ENCODE results near the gene MRPL14.

MRPL14 gene

GRCh38 chr6:44151348-44152108 lies 24.3 kb upstream of the MRPL14 start:
- POLR2A ChIA-PET (ENCODE audit: low non-redundant PET): no interaction called here
- peak; percentile 96 for TF ChIP-seq CTCF (conservative IDR thresholded peaks at IDR 0.05; ENCODE audit: low read depth)
- DNase-seq (ENCODE audit: low spot score): peak; percentile 62
- no peak overlapping the region for H3K27ac ChIP-seq
- CTCF ChIA-PET: interaction anchor here (0.7 to 1.2 kb wide), 4 partner anchors 10 to 54 kb away, joined by 3 to 13 read pairs (median 4); no protein-coding TSS in a partner anchor

GRCh38 chr6:44150317-44150917 lies 23.2 kb upstream of the MRPL14 start:
- no peak for DNase-seq (ENCODE audit: low spot score)
- no peak for TF ChIP-seq CTCF (conservative IDR thresholded peaks at IDR 0.05; ENCODE audit: low read depth)
- H3K27ac ChIP-seq: no peak overlapping the region; the same call in 1 of the 2 replicates
- CTCF ChIA-PET: interaction anchor here (1.6 kb wide), 1 partner anchor 54 kb away, joined by 6 read pairs; no protein-coding TSS in a partner anchor
- POLR2A ChIA-PET (ENCODE audit: low non-redundant PET): interaction anchor here (0.6 kb wide), 1 partner anchor 46 kb away, joined by 3 read pairs; no protein-coding TSS in a partner anchor

GRCh38 chr6:44149369-44150012 lies 22.2 kb upstream of the MRPL14 start:
- H3K27ac ChIP-seq: no peak overlapping the region; the same call in 1 of the 2 replicates
- TF ChIP-seq CTCF (conservative IDR thresholded peaks at IDR 0.05; ENCODE audit: low read depth): no peak
- POLR2A ChIA-PET (ENCODE audit: low non-redundant PET): interaction anchor here (0.6 kb wide), 1 partner anchor 63 kb away, joined by 3 read pairs; no protein-coding TSS in a partner anchor

GRCh38 chr6:44148306-44148705 lies 21.1 kb upstream of the MRPL14 start:
- no peak for TF ChIP-seq CTCF (conservative IDR thresholded peaks at IDR 0.05; ENCODE audit: low read depth)
- POLR2A ChIA-PET (ENCODE audit: low non-redundant PET): interaction anchor here (0.6 kb wide), 1 partner anchor 260 kb away, joined by 3 read pairs; no protein-coding TSS in a partner anchor
- no peak overlapping the region for H3K27ac ChIP-seq
- CTCF ChIA-PET: interaction anchor here (0.6 kb wide), 1 partner anchor 401 kb away, joined by 4 read pairs; no protein-coding TSS in a partner anchor
- DNase-seq (ENCODE audit: low spot score): no peak

More at GRCh38 chr6:44149369-44150012, 22.2 kb upstream of the MRPL14 start:
- CTCF ChIA-PET: interaction anchor here (1.6 kb wide), 1 partner anchor 53 kb away, joined by 6 read pairs; no protein-coding TSS in a partner anchor
- no peak for DNase-seq (ENCODE audit: low spot score)

GRCh38 chr6:44147256-44147655 lies 20.0 kb upstream of the MRPL14 start:
- CTCF ChIA-PET: no interaction called here
- no peak for TF ChIP-seq CTCF (conservative IDR thresholded peaks at IDR 0.05; ENCODE audit: low read depth)
- POLR2A ChIA-PET (ENCODE audit: low non-redundant PET): no interaction called here
- DNase-seq (ENCODE audit: low spot score): no peak
- H3K27ac ChIP-seq: peak overlapping the region; percentile 18; the same call in 1 of the 2 replicates

GRCh38 chr6:44146685-44147084 lies 19.4 kb upstream of the MRPL14 start:
- CTCF ChIA-PET: no interaction called here
- no peak for TF ChIP-seq CTCF (conservative IDR thresholded peaks at IDR 0.05; ENCODE audit: low read depth)
- H3K27ac ChIP-seq: peak overlapping the region; percentile 18; the same call in 1 of the 2 replicates
- POLR2A ChIA-PET (ENCODE audit: low non-redundant PET): no interaction called here
- no peak for DNase-seq (ENCODE audit: low spot score)

Measured in RWPE1 (cell line).